Measurements from ENCODE around the gene PRKG1. TPM values are rescaled to one million over a fixed set of nuclear protein-coding genes. Genes with fewer than 3 reads are reported as not detected.

PRKG1 gene
- total RNA-seq, 1 experiment from 2014 or later = 10.4 TPM

DNA sequence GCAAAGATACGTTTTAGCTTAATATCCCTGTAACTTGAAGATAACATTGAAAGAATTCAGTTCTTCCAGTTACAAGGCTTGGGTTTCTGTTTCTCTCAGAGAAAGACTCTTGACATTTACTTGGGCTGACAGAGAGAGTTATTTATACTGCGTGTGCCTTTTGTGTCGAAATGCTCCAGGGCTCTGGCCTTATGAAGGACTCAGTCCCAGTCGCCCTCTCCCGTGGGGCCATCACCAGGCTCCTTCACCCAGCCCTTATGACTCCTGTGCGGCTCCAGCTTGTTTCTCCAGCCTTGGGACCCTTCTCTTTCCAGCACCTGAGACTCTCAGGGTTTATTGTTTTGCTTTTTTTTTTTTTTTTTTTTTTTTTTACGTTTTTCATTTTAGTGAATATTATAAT, 997.5 kb downstream of the PRKG1 start:
- H3K79me2 ChIP-seq (ENCODE audit: insufficient read depth, low read length) = no peaks in the 10 kb centered on the region
- no peak overlapping the region for H2BK15ac ChIP-seq (ENCODE audit: low read depth, low read length)
- no peak overlapping the region for H2BK120ac ChIP-seq (ENCODE audit: low read depth, low read length, poor library complexity, severe bottlenecking)

More for the DNA sequence above, 997.5 kb downstream of the PRKG1 start:
- Histone ChIP-seq H3K9ac (ENCODE audit: extremely low read depth, insufficient read length, low read length) (no peak overlapping the region), H3K4ac (ENCODE audit: low read depth, low read length) (no peak overlapping the region), H2BK5ac (ENCODE audit: insufficient read length, low read length) (no peak overlapping the region), H3K18ac (ENCODE audit: insufficient read length, low read depth, low read length) (no peak overlapping the region), H4K91ac (ENCODE audit: insufficient read length, low read depth, low read length) (no peak overlapping the region), H3T11ph (ENCODE audit: low read length) (no peak overlapping the region), H3K23ac (ENCODE audit: insufficient read length, low read depth, low read length) (no peak overlapping the region), H2AK5ac (ENCODE audit: insufficient read length, low read length) (no peak overlapping the region), H3K9me3 (ENCODE audit: control insufficient read depth, low read depth, low read length) (no peaks in the 10 kb centered on the region), H3K27me3 (ENCODE audit: insufficient read depth, low read length) (no peaks in the 10 kb centered on the region), H3K14ac (ENCODE audit: insufficient read depth, low read length) (no peak overlapping the region), H2AFZ (ENCODE audit: low read length) (no peak overlapping the region), H2BK20ac (ENCODE audit: low read depth, low read length, poor library complexity, severe bottlenecking) (no peak overlapping the region), H4K5ac (ENCODE audit: insufficient read length, low read depth, low read length) (no peak overlapping the region), H3K23me2 (ENCODE audit: insufficient read length, low read depth, low read length, poor library complexity, severe bottlenecking) (no peaks in the 10 kb centered on the region), H4K20me1 (ENCODE audit: control insufficient read depth, insufficient read depth, insufficient read length) (no peaks in the 10 kb centered on the region), H3K27ac (ENCODE audit: insufficient read length, low read depth, low read length) (no peak overlapping the region), H3K4me2 (ENCODE audit: insufficient read depth, insufficient read length, low read length) (no peak overlapping the region), H3K56ac (ENCODE audit: insufficient read length, low read depth, low read length) (no peak overlapping the region), H2BK12ac (ENCODE audit: insufficient read length, low read depth, low read length) (no peak overlapping the region), H4K8ac (replicated peaks; ENCODE audit: insufficient read length, low read depth, low read length) (no peak overlapping the region), H3K4me1 (ENCODE audit: insufficient read depth, low read length) (no peaks in the 10 kb centered on the region; the same call in 1 of the 2 replicates), H3K79me1 (ENCODE audit: insufficient read depth, low read depth, low read length, poor library complexity, severe bottlenecking) (no peaks in the 10 kb centered on the region)
- TF ChIP-seq, protein P1, sequence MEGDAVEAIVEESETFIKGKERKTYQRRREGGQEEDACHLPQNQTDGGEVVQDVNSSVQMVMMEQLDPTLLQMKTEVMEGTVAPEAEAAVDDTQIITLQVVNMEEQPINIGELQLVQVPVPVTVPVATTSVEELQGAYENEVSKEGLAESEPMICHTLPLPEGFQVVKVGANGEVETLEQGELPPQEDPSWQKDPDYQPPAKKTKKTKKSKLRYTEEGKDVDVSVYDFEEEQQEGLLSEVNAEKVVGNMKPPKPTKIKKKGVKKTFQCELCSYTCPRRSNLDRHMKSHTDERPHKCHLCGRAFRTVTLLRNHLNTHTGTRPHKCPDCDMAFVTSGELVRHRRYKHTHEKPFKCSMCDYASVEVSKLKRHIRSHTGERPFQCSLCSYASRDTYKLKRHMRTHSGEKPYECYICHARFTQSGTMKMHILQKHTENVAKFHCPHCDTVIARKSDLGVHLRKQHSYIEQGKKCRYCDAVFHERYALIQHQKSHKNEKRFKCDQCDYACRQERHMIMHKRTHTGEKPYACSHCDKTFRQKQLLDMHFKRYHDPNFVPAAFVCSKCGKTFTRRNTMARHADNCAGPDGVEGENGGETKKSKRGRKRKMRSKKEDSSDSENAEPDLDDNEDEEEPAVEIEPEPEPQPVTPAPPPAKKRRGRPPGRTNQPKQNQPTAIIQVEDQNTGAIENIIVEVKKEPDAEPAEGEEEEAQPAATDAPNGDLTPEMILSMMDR (conservative IDR thresholded peaks at IDR 0.05) = no peak
- H3K27me3 Mint-ChIP-seq (ENCODE audit: low read depth) = no peaks in the 10 kb centered on the region
- DNase-seq = no peak
- no CpG with 5 or more reads among the region's 7 CpGs for WGBS (ENCODE audit: extremely low coverage, insufficient read length, low lambda C conversion rate)
- 0 out of 7 replicates have a peak, but pooled peaks cover 0 to 6% (median 1%) of the 10 kb centered on the region in 3 experiments for H3K36me3 Mint-ChIP-seq (ENCODE audit: insufficient read depth in 1 of 3, low read depth in 3 of 3)
- no peak overlapping the region for H3K27ac Mint-ChIP-seq
- H3K9me3 Mint-ChIP-seq = no peaks in the 10 kb centered on the region
- no peak overlapping the region for H3K4me3 Mint-ChIP-seq
- peaks cover under 1% of the 10 kb centered on the region in 2 experiments; a peak in 2 of 4 replicates for H3K4me1 Mint-ChIP-seq

Data from H9 (cell line).